GM12875 (cell line): ENCODE data around the gene TBC1D21.

Experiments used
- H3K4me3 ChIP-seq: one replicate; pipeline ENCODE4 v1.5.1; 2011; ENCODE audit warnings: low read depth, low read length, control low read depth
- CTCF ChIP-seq: IDR thresholded peaks from 2 replicates; pipeline ENCODE4 v1.5.1; 2011; ENCODE audit warnings: low read depth, mild to moderate bottlenecking, control low read depth, inconsistent platforms, low read length, moderate library complexity, borderline replicate concordance; ENCODE audit not compliant: insufficient read depth

TBC1D21 gene

GRCh38 chr15:73887481-73887880, 14.1 kb downstream of the TBC1D21 start:
- H3K4me3 ChIP-seq: no peak overlapping the region
- no peak for TF ChIP-seq CTCF

- H3K4me3 ChIP-seq: no peak overlapping the region
- no peak for TF ChIP-seq CTCF
Measured at GRCh38 chr15:73888224-73889041, 15.1 kb downstream of the TBC1D21 start.

- no peak overlapping the region for H3K4me3 ChIP-seq
- TF ChIP-seq CTCF: no peak
Measured at GRCh38 chr15:73889053-73889761, 15.8 kb downstream of the TBC1D21 start.

- no peak overlapping the region for H3K4me3 ChIP-seq
- no peak for TF ChIP-seq CTCF
Measured at GRCh38 chr15:73889762-73890124, 16.4 kb downstream of the TBC1D21 start.

GRCh38 chr15:73891328-73892315, 18.3 kb downstream of the TBC1D21 start:
- no peak overlapping the region for H3K4me3 ChIP-seq
- TF ChIP-seq CTCF: no peak

- TF ChIP-seq CTCF: no peak
- H3K4me3 ChIP-seq: no peak overlapping the region
Measured at GRCh38 chr15:73892446-73893226, 19.3 kb downstream of the TBC1D21 start.
